ENCODE measurements around the gene NPAS2.

The NPAS2 gene

GRCh38 chr2:100974712-100975520, 155.0 kb downstream of the NPAS2 start:
- no peak for DNase-seq

- DNase-seq, result no peak
Observed at GRCh38 chr2:100975521-100975785, 155.5 kb downstream of the NPAS2 start.

- no peak for DNase-seq
Observed at GRCh38 chr2:100976061-100976460, 156.1 kb downstream of the NPAS2 start.

- DNase-seq, result no peak
Observed at GRCh38 chr2:100976645-100977391, 156.9 kb downstream of the NPAS2 start.

- no peak for DNase-seq
Observed at GRCh38 chr2:100977511-100977910, 157.6 kb downstream of the NPAS2 start.

- DNase-seq, result no peak
Observed at GRCh38 chr2:100978582-100979191, 158.7 kb downstream of the NPAS2 start.

GRCh38 chr2:100980046-100980445, 160.1 kb downstream of the NPAS2 start:
- DNase-seq, result no peak

- DNase-seq, result no peak
Observed at GRCh38 chr2:100981011-100981410, 161.1 kb downstream of the NPAS2 start.

GRCh38 chr2:100982431-100982861, 162.5 kb downstream of the NPAS2 start:
- no peak for DNase-seq

GRCh38 chr2:100983201-100983600, 163.3 kb downstream of the NPAS2 start:
- no peak for DNase-seq

- DNase-seq, result no peak
Observed at GRCh38 chr2:100983684-100984310, 163.9 kb downstream of the NPAS2 start.

- no peak for DNase-seq
Observed at GRCh38 chr2:100984892-100985307, 165.0 kb downstream of the NPAS2 start.

GRCh38 chr2:100986157-100986556, 166.2 kb downstream of the NPAS2 start:
- DNase-seq, result no peak

- no peak for DNase-seq
Observed at GRCh38 chr2:100987536-100987935, 167.6 kb downstream of the NPAS2 start.

- DNase-seq, result no peak
Observed at GRCh38 chr2:100987974-100988373, 168.0 kb downstream of the NPAS2 start.

GRCh38 chr2:100988630-100989417, 168.9 kb downstream of the NPAS2 start:
- no peak for DNase-seq

GRCh38 chr2:100989666-100990065, 169.7 kb downstream of the NPAS2 start:
- DNase-seq, result no peak

GRCh38 chr2:100990166-100990565, 170.2 kb downstream of the NPAS2 start:
- DNase-seq, result no peak

- no peak for DNase-seq
Observed at GRCh38 chr2:100990650-100991403, 170.9 kb downstream of the NPAS2 start.

- no peak for DNase-seq
Observed at GRCh38 chr2:100991404-100991773, 171.4 kb downstream of the NPAS2 start.

- DNase-seq, result no peak
Observed at GRCh38 chr2:100992262-100992661, 172.3 kb downstream of the NPAS2 start.

- DNase-seq, result no peak
Observed at GRCh38 chr2:100993294-100993693, 173.4 kb downstream of the NPAS2 start.

Measured in NCI-H748 treated with DMSO at 0.1 percent for 48 hours (cell line).